GM19397 (cell line): Measurements from ENCODE around the gene C6orf62.
"Not testable (repeated sequence)": the region's sequence is repeated elsewhere in the genome, so short reads cannot be mapped to it uniquely, and the experiment has no call there.

ENCODE experiments used
- ATAC-seq: cut with Tn5 transposase; IDR thresholded peaks from one replicate; pipeline ENCODE4 v1.9.1; 2021; ENCODE audit warnings: mild to moderate bottlenecking, moderate library complexity; ENCODE audit not compliant: unreplicated experiment

The C6orf62 gene

GRCh38 chr6:24702720-24703282 is 16.2 kb downstream of the C6orf62 start:
- ATAC-seq, result no peak

DNA sequence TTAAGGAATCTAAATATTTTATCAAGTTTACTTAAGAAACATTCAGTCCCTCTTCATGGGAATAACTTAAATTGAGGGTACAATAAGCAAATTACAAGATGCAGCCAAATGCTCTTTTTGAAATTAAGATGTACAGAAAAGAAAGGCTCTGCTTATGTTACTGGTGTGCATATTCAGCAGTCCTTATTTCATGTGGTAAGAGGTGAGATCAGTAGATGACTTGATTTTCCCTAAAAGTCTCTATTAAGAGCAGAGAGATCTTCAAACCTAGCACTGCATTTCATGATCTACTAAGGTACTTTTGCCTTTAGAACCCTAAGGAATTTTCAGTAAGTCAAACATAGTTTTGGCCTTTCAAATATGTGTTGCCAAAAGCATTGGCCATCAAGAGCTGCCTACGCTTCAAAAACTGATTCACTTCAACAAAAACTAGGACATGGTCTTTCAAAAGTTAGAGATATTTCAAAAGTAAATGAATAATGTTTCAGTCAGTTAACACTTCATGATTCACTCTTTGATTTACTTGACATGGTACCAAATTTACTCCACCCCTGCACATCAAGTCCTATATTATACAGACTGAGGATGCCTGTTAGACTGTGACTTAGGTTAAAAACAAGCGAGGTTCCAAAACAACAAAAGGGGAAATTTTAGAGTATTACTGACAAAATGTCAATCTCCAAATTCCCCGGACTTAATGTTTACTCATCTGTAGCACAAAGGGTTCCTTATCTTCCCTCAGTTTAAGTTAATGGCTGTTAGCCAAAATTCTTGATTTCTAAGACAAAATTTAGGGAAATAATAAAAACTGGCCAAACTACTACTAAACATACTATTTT is 19.2 kb downstream of the C6orf62 start:
- ATAC-seq, result no peak

DNA sequence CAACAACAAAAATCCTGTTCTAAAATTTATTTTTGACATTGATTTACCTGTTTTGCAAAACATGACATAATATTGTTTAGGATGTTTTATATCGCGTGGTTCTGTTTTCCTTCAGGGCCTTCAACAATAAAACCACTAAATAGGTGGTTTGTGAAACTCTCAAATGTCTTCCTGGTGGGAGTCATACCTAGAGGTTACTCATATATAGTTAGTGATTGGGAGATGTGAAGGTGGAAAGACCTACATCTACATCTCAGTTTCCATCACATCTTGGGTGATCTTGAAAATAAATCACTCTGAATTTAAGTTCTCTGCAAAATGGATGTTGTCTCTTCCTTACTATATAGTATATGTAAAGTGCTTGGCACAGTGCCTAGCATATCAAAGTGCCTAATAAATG is 22.9 kb downstream of the C6orf62 start:
- no peak for ATAC-seq

- not testable (repeated sequence) for ATAC-seq
Measured at GRCh38 chr6:24695635-24696034, 23.3 kb downstream of the C6orf62 start.

DNA sequence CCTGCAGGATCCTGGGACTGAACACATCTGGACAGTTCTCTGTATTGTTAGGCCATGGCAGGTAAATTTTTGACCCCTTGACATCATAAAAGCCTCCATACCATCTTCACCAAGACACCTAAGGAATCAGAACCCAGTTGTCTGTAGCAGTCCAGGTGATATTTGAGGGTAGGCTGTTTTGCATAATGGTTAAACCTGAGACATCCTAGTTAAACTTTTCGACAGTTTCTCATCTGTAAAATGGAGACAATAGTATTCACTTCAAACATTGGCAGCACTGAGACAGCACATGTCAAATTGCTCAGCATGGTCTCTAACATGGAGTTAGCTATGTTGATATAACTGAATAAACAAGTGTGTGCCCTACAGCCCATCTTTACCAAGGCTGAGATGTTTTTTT is 24.8 kb downstream of the C6orf62 start:
- no peak for ATAC-seq

DNA sequence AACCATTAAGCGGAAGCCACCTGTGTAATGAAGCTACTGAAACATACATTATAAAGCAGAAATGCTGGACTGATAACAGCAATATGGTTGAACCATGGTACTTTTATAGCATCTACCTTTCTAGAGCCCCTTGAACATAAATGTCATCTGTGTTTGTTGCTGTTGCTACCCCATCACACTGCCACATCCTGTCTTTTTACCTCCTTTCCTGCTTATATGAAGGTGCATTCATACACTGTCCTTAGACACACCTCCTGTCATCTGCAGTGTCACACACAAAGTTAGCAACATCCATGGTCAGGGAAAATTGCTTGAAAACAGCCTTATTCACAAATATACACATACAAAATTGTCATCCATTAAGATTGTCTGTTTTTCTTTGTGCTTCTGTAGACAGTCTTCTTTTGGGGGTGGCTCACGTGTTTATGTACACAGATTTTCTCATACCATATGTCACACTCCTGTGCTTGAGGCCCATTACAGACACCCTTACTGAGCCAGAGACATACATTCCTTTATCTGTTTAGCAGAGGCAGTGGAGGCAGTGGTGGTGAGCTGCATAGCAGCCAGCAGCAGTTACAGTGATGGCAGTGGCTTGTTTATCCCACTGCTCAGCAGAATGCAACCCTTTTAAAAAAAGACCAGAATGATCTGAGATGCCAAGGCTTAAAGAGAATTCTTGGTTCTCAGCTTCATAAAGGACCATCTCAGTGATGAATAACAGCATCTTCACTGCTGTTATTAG is 25.9 kb downstream of the C6orf62 start:
- ATAC-seq, result no peak

DNA sequence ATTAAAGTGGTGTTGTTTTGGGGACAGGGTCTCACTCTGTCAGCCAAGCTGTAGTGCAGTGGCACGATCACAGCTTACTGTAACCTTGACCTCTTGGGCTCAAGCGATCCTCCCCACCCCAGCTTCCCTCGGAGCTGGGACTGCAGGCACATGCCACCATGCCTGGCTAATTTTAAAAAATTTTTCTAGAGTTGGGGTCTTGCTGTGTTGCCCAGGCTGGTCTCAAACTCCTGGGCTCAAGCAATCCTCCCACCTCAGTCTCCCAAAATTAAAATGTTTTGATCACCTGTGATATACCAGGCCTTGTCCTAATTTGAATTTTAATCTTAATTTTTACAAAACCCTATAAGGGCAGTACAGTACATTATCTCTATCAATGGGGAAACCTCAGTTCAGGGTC is 26.5 kb downstream of the C6orf62 start:
- no peak for ATAC-seq

- no peak for ATAC-seq
Measured at GRCh38 chr6:24692003-24692402, 27.0 kb downstream of the C6orf62 start.

- no peak for ATAC-seq
Measured at GRCh38 chr6:24691550-24691949, 27.4 kb downstream of the C6orf62 start.

DNA sequence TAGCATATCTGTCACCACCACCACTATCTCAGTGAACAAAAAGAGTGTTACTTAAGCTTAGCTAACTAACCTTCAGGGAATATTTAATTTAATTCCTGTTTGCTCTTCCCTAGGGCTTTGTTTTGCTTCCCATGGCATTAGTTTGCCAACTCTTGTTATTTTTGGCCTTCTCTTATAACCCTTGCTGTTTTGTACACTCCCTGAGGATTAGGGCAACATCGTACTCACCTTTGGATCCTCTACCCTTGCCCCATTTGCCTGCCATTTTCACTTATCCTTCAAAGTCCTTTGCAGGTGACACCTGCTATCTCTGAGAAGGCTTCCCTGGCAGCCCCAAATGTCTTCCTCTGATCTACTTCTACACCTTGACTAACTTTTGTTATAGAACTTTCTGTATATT is 28.4 kb downstream of the C6orf62 start:
- ATAC-seq, result no peak

- ATAC-seq, result no peak
Measured at GRCh38 chr6:24689964-24690363, 29.0 kb downstream of the C6orf62 start.

- ATAC-seq, result no peak
Measured at GRCh38 chr6:24686946-24687345, 32.0 kb downstream of the C6orf62 start.

DNA sequence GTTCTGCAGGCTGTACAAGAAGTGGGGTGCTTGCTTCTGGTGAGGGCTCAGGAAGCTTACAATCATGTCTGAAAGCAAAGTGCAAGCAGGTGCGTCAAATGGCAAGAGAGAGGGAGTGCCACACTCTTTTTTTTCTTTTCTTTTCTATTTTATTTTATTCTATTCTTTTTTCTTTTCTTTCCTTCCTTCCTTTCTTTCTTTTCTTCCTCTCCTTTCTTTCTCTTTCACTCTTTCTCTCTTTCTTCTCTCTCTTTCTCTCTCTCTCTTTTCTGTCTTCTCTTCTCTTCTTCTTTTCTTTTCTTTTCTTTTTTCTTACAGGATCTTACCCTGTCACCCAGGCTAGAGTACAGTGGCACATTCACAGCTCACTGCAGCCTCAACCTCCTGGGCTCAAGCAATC is 32.5 kb downstream of the C6orf62 start:
- ATAC-seq, result no peak

- ATAC-seq, result no peak
Measured at GRCh38 chr6:24683297-24684296, 35.4 kb downstream of the C6orf62 start.

GRCh38 chr6:24680582-24680981 is 38.4 kb downstream of the C6orf62 start:
- ATAC-seq, result no peak

- ATAC-seq, result not testable (repeated sequence)
Measured at GRCh38 chr6:24678792-24679352, 40.1 kb downstream of the C6orf62 start.

DNA sequence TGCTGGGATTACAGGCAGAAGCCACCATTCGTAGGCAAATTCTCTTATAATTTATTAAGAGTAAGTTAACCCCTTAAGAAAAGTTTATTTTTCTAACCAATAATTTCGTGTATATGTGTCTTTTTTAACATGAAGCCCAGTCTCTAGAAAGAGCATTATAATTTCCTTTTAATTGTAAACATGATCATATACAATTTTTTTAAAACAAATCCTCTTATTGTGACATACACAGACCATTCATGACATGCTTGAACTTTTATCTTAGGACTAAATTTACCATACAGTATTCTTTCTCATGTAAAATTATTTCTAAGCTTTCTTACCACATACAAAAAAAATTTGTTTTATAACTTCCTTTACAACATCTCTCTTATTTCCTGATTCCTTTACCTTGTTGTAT is 45.3 kb downstream of the C6orf62 start:
- no peak for ATAC-seq

DNA sequence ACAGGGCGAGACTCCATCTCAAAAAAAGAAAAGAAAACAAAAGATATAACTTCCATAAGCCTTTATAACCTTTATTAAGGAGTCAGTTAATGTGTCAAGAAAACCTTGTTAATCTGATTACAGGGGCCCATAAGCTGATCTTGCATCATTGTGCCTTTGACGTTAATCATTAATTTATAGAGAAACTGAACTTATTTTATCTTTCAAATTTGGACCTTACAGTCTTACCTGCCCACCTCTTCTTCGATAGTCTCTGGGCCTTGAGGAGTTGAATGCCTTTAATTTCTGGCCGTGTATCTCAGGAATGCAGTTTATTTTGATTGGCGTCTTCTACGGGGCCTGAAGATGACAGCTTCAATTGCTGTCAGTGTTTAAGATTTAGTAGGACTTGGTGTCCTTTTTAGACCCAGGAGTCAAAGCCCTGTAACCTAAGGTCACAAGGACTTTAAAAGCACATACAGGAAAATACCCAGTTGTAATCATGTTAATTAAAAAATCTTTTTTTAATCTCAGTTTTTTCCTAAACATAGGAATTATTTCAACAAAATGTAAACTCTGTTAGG is 46.3 kb downstream of the C6orf62 start:
- no peak for ATAC-seq

DNA sequence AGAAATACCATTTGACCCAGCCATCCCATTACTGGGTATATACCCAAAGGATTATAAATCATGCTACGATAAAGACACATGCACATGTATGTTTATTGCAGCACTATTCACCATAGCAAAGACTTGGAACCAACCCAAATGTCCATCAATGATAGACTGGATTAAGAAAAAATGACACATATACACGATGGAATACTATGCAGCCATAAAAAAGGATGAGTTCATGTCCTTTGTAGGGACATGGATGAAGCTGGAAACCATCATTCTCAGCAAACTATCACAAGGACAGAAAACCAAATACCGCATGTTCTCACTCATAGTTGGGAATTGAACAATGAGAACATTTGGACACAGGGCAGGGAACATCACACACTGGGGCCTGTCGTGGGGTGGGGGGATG is 47.9 kb downstream of the C6orf62 start:
- not testable (repeated sequence) for ATAC-seq

DNA sequence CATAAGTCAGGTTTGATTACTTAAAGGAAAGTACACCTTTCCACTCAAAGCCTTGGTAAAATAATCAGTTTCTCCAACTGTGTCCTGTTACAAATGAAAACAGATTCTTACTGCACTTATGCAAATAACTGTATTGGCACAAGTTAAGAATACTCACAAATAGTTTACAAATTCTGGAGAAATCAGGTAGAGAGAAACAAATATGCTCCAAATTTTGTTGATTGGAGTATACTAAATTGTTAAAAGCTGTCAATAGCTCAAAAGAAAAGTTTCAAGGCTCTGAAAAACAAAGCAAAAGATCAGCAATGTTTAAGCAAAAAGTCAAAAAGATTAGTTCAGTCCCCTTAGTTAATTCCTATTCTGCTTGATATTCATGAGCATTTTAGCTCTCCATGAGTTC is 48.5 kb downstream of the C6orf62 start:
- ATAC-seq, result not testable (repeated sequence)
